H1 (cell line): ENCODE measurements around the gene SPOCK1. TPM values are rescaled to one million over a fixed set of nuclear protein-coding genes. Genes with fewer than 3 reads are reported as not detected.

Experiments used
- CTCF ChIA-PET: fragments of 300-600 bp; sonication (Branson Sonifier 250); formaldehyde crosslinking; loops from one replicate; lab custom pipeline; 2021; ENCODE audit not compliant: partially characterized antibody; lab: Charles Lee
- POLR2A ChIA-PET: fragments of 300-600 bp; sonication (Branson Sonifier 250); formaldehyde crosslinking; loops from one replicate; lab custom pipeline; 2021; ENCODE audit warnings: inconsistent platforms; ENCODE audit not compliant: partially characterized antibody; lab: Charles Lee
- DNase-seq, 2 experiments: peaks; one replicate each; pipeline versions ENCODE4 v3.0.0 to v3.0.0-alpha.2; 2010 to 2022; ENCODE audit warnings: low spot score in 2 of 2, low read depth in 1 of 2, mixed read lengths in 1 of 2
- FAIRE-seq: peaks from 2 replicates; lab custom pipeline; 2011; peaks lifted over from hg19 to GRCh38; lab: Jason Lieb, UNC
- H2AFZ ChIP-seq: 2 replicates; pipeline ENCODE4 v1.8.1; 2012; ENCODE audit warnings: low read length, inconsistent platforms
- H2AK5ac ChIP-seq: 2 replicates; pipeline ENCODE4 v1.6.1; 2013; ENCODE audit warnings: low read depth, low read length
- H2BK120ac ChIP-seq: replicated peaks from 2 replicates; pipeline ENCODE3; 2013; ENCODE audit warnings: low read depth, low read length, inconsistent platforms
- H2BK12ac ChIP-seq: 2 replicates; pipeline ENCODE4 v1.6.1; 2013; ENCODE audit warnings: low read depth, low read length
- H2BK15ac ChIP-seq: 2 replicates; pipeline ENCODE4 v1.6.1; 2013; ENCODE audit warnings: low read length
- H2BK20ac ChIP-seq: 2 replicates; pipeline ENCODE4 v1.6.1; 2013; ENCODE audit warnings: low read length
- H2BK5ac ChIP-seq: 2 replicates; pipeline ENCODE4 v1.6.1; 2013; ENCODE audit warnings: low read depth, low read length
- H3K14ac ChIP-seq: 2 replicates; pipeline ENCODE4 v1.6.1; 2013; ENCODE audit warnings: inconsistent platforms; ENCODE audit not compliant: insufficient read length
- H3K18ac ChIP-seq: 2 replicates; pipeline ENCODE4 v1.6.1; 2013; ENCODE audit warnings: low read length; ENCODE audit errors: extremely low read depth
- H3K23ac ChIP-seq: 2 replicates; pipeline ENCODE4 v1.6.1; 2013; ENCODE audit warnings: inconsistent platforms; ENCODE audit not compliant: insufficient read length
- H3K23me2 ChIP-seq: 2 replicates; pipeline ENCODE4 v1.6.1; 2013; ENCODE audit warnings: low read depth, low read length
- H3K27ac ChIP-seq: 2 replicates; pipeline ENCODE4 v1.6.1; 2011; ENCODE audit warnings: low read depth, low read length, inconsistent platforms
- H3K27me3 ChIP-seq, 4 experiments: replicated peaks in 1 of 4; 1 replicate in 1 of 4; 2 replicates in 3 of 4; pipeline versions ENCODE4 v1.6.1 to v1.8.1; 2011 to 2013; ENCODE audit warnings: low read length in 3 of 4, mild to moderate bottlenecking in 3 of 4, inconsistent platforms in 2 of 4, mixed read lengths in 2 of 4, moderate library complexity in 1 of 4; ENCODE audit not compliant: control insufficient read depth in 3 of 4, insufficient read depth in 3 of 4; ENCODE audit errors: extremely low read depth in 1 of 4
- H3K36me3 ChIP-seq, 4 experiments: 2 replicates each; pipeline versions ENCODE4 v1.6.1 to v1.8.1; 2011 to 2013; ENCODE audit warnings: mild to moderate bottlenecking in 4 of 4, low read length in 3 of 4, moderate library complexity in 2 of 4, control low read depth in 1 of 4, inconsistent platforms in 1 of 4; ENCODE audit not compliant: insufficient read depth in 4 of 4, control insufficient read depth in 2 of 4
- H3K4ac ChIP-seq: replicated peaks from 2 replicates; pipeline ENCODE3; 2013; ENCODE audit warnings: low read length, low read depth, mixed read lengths, inconsistent platforms; ENCODE audit not compliant: insufficient read length
- H3K4me1 ChIP-seq, 4 experiments: replicated peaks in 1 of 4; 1 replicate in 1 of 4; 2 replicates in 3 of 4; pipeline versions ENCODE4 v1.6.1 to v1.8.1; 2011 to 2013; ENCODE audit warnings: low read length in 3 of 4, inconsistent platforms in 2 of 4, mixed read lengths in 1 of 4; ENCODE audit not compliant: insufficient read depth in 4 of 4, control insufficient read depth in 3 of 4
- H3K4me2 ChIP-seq, 2 experiments: 2 replicates each; pipeline versions ENCODE4 v1.6.1 to v1.8.1; 2011 to 2013; ENCODE audit warnings: low read depth in 2 of 2, low read length in 2 of 2, control low read depth in 1 of 2, inconsistent platforms in 1 of 2, mild to moderate bottlenecking in 1 of 2; ENCODE audit not compliant: insufficient read depth in 1 of 2
- H3K4me3 ChIP-seq, 4 experiments: fragments of 200-600, 300-600 bp in 1 of 4; sonication (generic), shearing (Covaris generic), sonication (Bioruptor Twin) in 1 of 4; 2 replicates each; pipeline versions ENCODE4 v1.5.1 to v1.8.1; 2011 to 2016; ENCODE audit warnings: low read length in 4 of 4, low read depth in 3 of 4, control low read depth in 2 of 4, inconsistent platforms in 2 of 4, mild to moderate bottlenecking in 2 of 4, mixed read lengths in 1 of 4, moderate library complexity in 1 of 4; ENCODE audit not compliant: insufficient read depth in 2 of 4; ENCODE audit errors: extremely low read depth in 1 of 4
- H3K56ac ChIP-seq: replicated peaks from 2 replicates; pipeline ENCODE3; 2013; ENCODE audit warnings: low read depth, mild to moderate bottlenecking, mixed read lengths, low read length, inconsistent platforms; ENCODE audit not compliant: insufficient read length
- H3K79me1 ChIP-seq: 2 replicates; pipeline ENCODE4 v1.6.1; 2013; ENCODE audit warnings: low read depth, low read length, control low read depth
- H3K79me2 ChIP-seq, 2 experiments: 2 replicates each; pipeline versions ENCODE4 v1.6.1 to v1.8.1; 2012 to 2013; ENCODE audit warnings: low read length in 2 of 2, mild to moderate bottlenecking in 2 of 2, inconsistent platforms in 1 of 2; ENCODE audit not compliant: insufficient read depth in 2 of 2, control insufficient read depth in 1 of 2
- H3K9ac ChIP-seq, 4 experiments: replicated peaks in 1 of 4; 1 replicate in 1 of 4; 2 replicates in 3 of 4; pipeline versions ENCODE4 v1.6.1 to v1.8.1; 2011 to 2013; ENCODE audit warnings: low read depth in 3 of 4, low read length in 3 of 4, control low read depth in 2 of 4, mild to moderate bottlenecking in 2 of 4, moderate library complexity in 2 of 4, inconsistent platforms in 1 of 4; ENCODE audit errors: extremely low read depth in 1 of 4
- H3K9me3 ChIP-seq, 2 experiments: 2 replicates each; pipeline versions ENCODE4 v1.6.1 to v1.8.1; 2012 to 2013; ENCODE audit warnings: mild to moderate bottlenecking in 2 of 2, moderate library complexity in 2 of 2, control low read depth in 1 of 2, inconsistent platforms in 1 of 2, low read depth in 1 of 2, low read length in 1 of 2, mixed read lengths in 1 of 2; ENCODE audit not compliant: insufficient read depth in 2 of 2
- H4K20me1 ChIP-seq, 2 experiments: replicated peaks in 1 of 2; 2 replicates each; pipeline versions ENCODE3 to v1.8.1; 2011 to 2013; ENCODE audit warnings: inconsistent platforms in 2 of 2, low read length in 2 of 2, mild to moderate bottlenecking in 1 of 2; ENCODE audit not compliant: insufficient read depth in 2 of 2, control insufficient read depth in 1 of 2
- H4K5ac ChIP-seq: 2 replicates; pipeline ENCODE4 v1.6.1; 2013; ENCODE audit warnings: low read length, low read depth, mixed read lengths, inconsistent platforms; ENCODE audit not compliant: insufficient read length
- H4K8ac ChIP-seq: 2 replicates; pipeline ENCODE4 v1.8.0; 2013; ENCODE audit warnings: mild to moderate bottlenecking, moderate library complexity, low read length, inconsistent platforms; ENCODE audit not compliant: insufficient read depth; ENCODE audit errors: extremely low read depth
- H4K91ac ChIP-seq: replicated peaks from 2 replicates; pipeline ENCODE3; 2013; ENCODE audit warnings: low read length, mixed read lengths, inconsistent platforms; ENCODE audit not compliant: insufficient read length
- BACH1 ChIP-seq: IDR thresholded peaks from 2 replicates; pipeline ENCODE4 v1.6.1; 2012; ENCODE audit warnings: low read length, improper control_type of control experiment
- NANOG ChIP-seq: IDR thresholded peaks from 2 replicates; pipeline ENCODE4 v1.6.1; 2011; ENCODE audit warnings: low read length, low read depth, mild to moderate bottlenecking, inconsistent platforms; ENCODE audit not compliant: insufficient read depth, poor library complexity, severe bottlenecking
- TAF7 ChIP-seq: optimal IDR thresholded peaks from 2 replicates; pipeline ENCODE3; 2011; ENCODE audit warnings: low read depth, mild to moderate bottlenecking, inconsistent platforms, low read length, moderate library complexity, borderline replicate concordance
- WGBS, 2 experiments: shearing (Covaris generic) in 1 of 2; methylation state at CpG; one replicate each; pipeline versions ENCODE4 v1.1.6 to v1.1.7; 2013 to 2015; ENCODE audit warnings: low lambda C conversion rate in 2 of 2, mixed read lengths in 2 of 2, inconsistent platforms in 1 of 2, low coverage in 1 of 2, missing lambda C conversion rate in 1 of 2; ENCODE audit not compliant: insufficient replicate concordance in 2 of 2, insufficient coverage in 1 of 2, insufficient read length in 1 of 2; ENCODE audit errors: extremely low coverage in 1 of 2, missing lambda C conversion rate in 1 of 2; 5-methylcytosine and 5-hydroxymethylcytosine counted together
- polyA plus RNA-seq, 7 experiments: library from polyadenylated mRNA; depleted of rRNA in 3 of 7; stranded (reverse) in 5 of 7; unstranded in 2 of 7; fragments of >200 nt in 5 of 7; fragments of 200-250 nt in 2 of 7; gene quantifications; 1 replicate in 5 of 7; 2 replicates in 1 of 7; 4 replicates in 1 of 7; pipeline versions ENCODE4 v1.2.1 to v1.2.3, GENCODE V29; 2011 to 2013; ENCODE audit warnings: missing spikeins in 2 of 7, mixed read lengths in 2 of 7
- total RNA-seq: library from RNA; stranded (reverse); fragmentation: NEBNext Ultra II Directional; extraction: Animal tissue kit (Norgen Biotek cat#: 25700); gene quantifications from 2 replicates; pipeline ENCODE4 v1.2.1, GENCODE V29; 2021
- TF ChIP-seq, protein P1 (sequence below), 3 experiments: IDR thresholded peaks; 1 replicate in 2 of 3; 2 replicates in 1 of 3; pipeline versions ENCODE4 v1.5.1 to v1.6.1; 2011; ENCODE audit warnings: low read length in 3 of 3, mild to moderate bottlenecking in 3 of 3, inconsistent platforms in 2 of 3, low read depth in 1 of 3, moderate library complexity in 1 of 3; ENCODE audit not compliant: insufficient read depth in 1 of 3; ENCODE audit errors: control extremely low read depth in 1 of 3

The SPOCK1 gene
- total and polyA plus RNA-seq, 2 of the 8 experiments (the other 6 are each of a cell fraction or from before 2014, with no cell fraction given): 6.9 to 18.1 TPM

- TF ChIP-seq BACH1 (no peak), NANOG (peak; percentile 41), TAF7 (no peak)
- TF ChIP-seq, protein P1, sequence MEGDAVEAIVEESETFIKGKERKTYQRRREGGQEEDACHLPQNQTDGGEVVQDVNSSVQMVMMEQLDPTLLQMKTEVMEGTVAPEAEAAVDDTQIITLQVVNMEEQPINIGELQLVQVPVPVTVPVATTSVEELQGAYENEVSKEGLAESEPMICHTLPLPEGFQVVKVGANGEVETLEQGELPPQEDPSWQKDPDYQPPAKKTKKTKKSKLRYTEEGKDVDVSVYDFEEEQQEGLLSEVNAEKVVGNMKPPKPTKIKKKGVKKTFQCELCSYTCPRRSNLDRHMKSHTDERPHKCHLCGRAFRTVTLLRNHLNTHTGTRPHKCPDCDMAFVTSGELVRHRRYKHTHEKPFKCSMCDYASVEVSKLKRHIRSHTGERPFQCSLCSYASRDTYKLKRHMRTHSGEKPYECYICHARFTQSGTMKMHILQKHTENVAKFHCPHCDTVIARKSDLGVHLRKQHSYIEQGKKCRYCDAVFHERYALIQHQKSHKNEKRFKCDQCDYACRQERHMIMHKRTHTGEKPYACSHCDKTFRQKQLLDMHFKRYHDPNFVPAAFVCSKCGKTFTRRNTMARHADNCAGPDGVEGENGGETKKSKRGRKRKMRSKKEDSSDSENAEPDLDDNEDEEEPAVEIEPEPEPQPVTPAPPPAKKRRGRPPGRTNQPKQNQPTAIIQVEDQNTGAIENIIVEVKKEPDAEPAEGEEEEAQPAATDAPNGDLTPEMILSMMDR (IDR thresholded peaks at IDR 0.05; ENCODE audit: control extremely low read depth in 1 of 3, insufficient read depth in 1 of 3, low read depth in 1 of 3, low read length in 3 of 3): no peak
- TF ChIP-seq, all 59 proteins: peak for 1
- DNase-seq (peak in 1 of 2 experiments; percentile 19), FAIRE-seq (peak; percentile 87)
- peaks cover 2 to 11% (median 7%) of the 10 kb centered on the region in 4 experiments; a peak in 6 of 7 replicates for H3K4me1 ChIP-seq
- no peak overlapping the region for H3K23ac ChIP-seq
- no peak overlapping the region for H2AFZ ChIP-seq
- H2BK15ac ChIP-seq: no peak overlapping the region
- H3K27me3 ChIP-seq: no peaks in the 10 kb centered on the region
- H3K4me3 ChIP-seq: no peak overlapping the region
- no peak overlapping the region for H2BK120ac ChIP-seq
- H2AK5ac ChIP-seq: no peak overlapping the region
- ChIA-PET POLR2A (no interaction called here), CTCF (interaction anchor here (0.6 to 1.8 kb wide), 8 partner anchors 20 to 1699 kb away, joined by 3 to 5 read pairs (median 3); no protein-coding TSS in a partner anchor)
- H3K23me2 ChIP-seq: no peaks in the 10 kb centered on the region
- no peak overlapping the region for H3K9ac ChIP-seq
- no peak overlapping the region for H2BK5ac ChIP-seq
- WGBS, 2 experiments: 73% methylated on average over 5 of the region's 5 CpGs; no CpG with 5 or more reads in 1 of the 2 experiments
- no peaks in the 10 kb centered on the region for H3K79me1 ChIP-seq
- H3K14ac ChIP-seq: no peak overlapping the region
- no peaks in the 10 kb centered on the region for H3K79me2 ChIP-seq
- no peak overlapping the region for H4K5ac ChIP-seq
- no peaks in the 10 kb centered on the region for H3K9me3 ChIP-seq
- no peak overlapping the region for H3K18ac ChIP-seq
- H3K56ac ChIP-seq: no peak overlapping the region
- H4K91ac ChIP-seq: no peak overlapping the region
- no peaks in the 10 kb centered on the region for H4K20me1 ChIP-seq
- no peak overlapping the region for H3K4ac ChIP-seq
- H2BK12ac ChIP-seq: no peak overlapping the region
- no peak overlapping the region for H3K4me2 ChIP-seq
- H3K36me3 ChIP-seq: no peaks in the 10 kb centered on the region
- H3K27ac ChIP-seq: no peak overlapping the region
- no peak overlapping the region for H4K8ac ChIP-seq
- H2BK20ac ChIP-seq: 0 out of 2 replicates have a peak overlapping the region, but pooled peaks have one; percentile 13
Observed at GRCh38 chr5:137200906-137201700, 298.0 kb downstream of the SPOCK1 start.
